Heart left ventricle (tissue), 13 donors: Measurements from ENCODE around the gene MPZL3.

ENCODE experiments used
- CTCF ChIP-seq, 12 donors: fragments of 200-600 bp; sonication (generic) in 4 of 12; IDR thresholded peaks; one replicate each; pipeline versions ENCODE4 v1.5.0 to v1.8.0; 2018 to 2022; ENCODE audit warnings: antibody characterized with exemption in 12 of 12, mild to moderate bottlenecking in 5 of 12
- POLR2A ChIP-seq, 2 donors: fragments of 450-650 bp; IDR thresholded peaks; one replicate each; pipeline ENCODE4 v1.6.1; 2017; ENCODE audit warnings: antibody characterized with exemption in 2 of 2, mild to moderate bottlenecking in 2 of 2, moderate library complexity in 2 of 2
- donor health status: ischemic (EF 13 %, LVEDD 7.1; RV severe dilation, severe dysfunction).
- donor health status: DM: no; HTN: yes; CAD: no.
- donor health status: DM: no; HTN: no; CAD: no.
- donor health status: ischemic (EF 25% LVEDD 6.9; RV normal size, moderate dysfunction).
- donor health status: ischemic (EF 25% LVEDD 5.7; RV mildly dilated, moderate dysfunction).
- donor health status: ischemic (EF 35%, LVEDD 5.7; RV mildly dilated, moderate dysfunction).
- donor health status: nonischemic (EF 11% LVEDD 7.7; RV severe dilation, severe dysfunction).
- donor health status: DM: yes; HTN: yes; CAD: no.
- donor health status: PGD.
- donor health status: ischemic (EF 29% LVEDD 5.4; RV normal size, mild dysfunction).
- donor health status: nonischemic (EF 23%, LVEDD 6.1; RV moderate dilation, normal function).

- TF ChIP-seq CTCF (IDR thresholded peaks at IDR 0.05) (no peak), POLR2A (IDR thresholded peaks at IDR 0.05) (no peak)
These were observed 22.8 kb downstream of the MPZL3 start for GRCh38 chr11:118229274-118229847.
